ENCODE measurements around the gene RGS1.

The RGS1 gene

DNA sequence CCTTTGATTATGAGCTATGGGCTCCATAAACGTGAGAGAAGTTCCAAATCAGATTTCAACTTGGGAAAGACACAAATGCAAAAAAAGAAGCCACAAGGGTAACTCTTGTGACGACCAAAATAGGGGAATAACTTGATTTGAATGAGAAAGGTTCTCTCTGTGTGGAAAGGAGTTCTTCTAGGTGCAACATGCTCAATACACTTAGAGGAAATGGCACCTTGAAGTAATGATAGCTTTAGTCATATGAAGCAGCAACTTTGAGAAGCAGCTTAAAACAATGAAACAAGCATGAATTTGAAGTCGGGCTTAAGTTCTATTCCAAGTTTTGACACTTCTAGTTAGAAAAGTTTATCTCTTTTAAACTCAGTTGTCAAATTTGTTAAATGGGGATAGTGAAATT is 21.8 kb upstream of the RGS1 start:
- no peak for DNase-seq (ENCODE audit: low spot score)

DNA sequence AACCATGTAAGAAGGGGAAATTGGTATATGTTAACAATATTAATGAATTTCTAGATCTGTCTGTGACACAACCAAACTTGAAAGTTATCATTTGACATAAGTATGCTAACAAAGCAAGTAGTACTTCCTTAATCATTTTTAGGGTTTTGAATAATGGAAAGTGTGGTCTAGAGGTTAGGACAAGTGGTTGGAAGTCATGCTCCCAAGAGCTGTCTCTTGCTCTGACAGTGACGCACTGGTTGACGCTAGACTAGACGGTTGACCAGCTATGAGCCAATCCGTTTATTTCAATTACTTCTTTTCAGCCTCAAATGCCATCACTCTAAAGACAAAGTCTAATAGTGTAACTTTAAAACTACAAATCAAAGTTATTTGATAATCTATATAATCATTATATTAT is 20.7 kb upstream of the RGS1 start:
- no peak for DNase-seq (ENCODE audit: low spot score)

DNA sequence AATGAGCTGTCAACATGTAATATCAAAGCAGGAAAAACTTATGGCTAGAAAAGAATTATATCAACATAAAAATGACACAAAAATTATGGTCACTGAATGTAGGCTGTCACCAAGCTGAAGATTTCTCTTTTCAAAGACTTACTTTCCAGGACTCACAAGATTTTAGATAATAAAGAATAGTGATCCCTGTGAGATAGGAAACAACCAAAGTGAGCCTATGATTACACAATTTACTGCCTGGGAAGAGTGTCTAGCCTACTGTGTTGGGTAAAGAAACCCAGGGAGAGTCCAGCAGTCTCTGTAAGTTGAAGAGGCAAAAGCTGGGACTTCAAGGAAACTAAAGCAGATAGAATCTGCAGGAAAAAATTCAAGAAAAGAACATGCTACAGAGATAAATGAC is 20.2 kb upstream of the RGS1 start:
- DNase-seq (ENCODE audit: low spot score) = no peak

DNA sequence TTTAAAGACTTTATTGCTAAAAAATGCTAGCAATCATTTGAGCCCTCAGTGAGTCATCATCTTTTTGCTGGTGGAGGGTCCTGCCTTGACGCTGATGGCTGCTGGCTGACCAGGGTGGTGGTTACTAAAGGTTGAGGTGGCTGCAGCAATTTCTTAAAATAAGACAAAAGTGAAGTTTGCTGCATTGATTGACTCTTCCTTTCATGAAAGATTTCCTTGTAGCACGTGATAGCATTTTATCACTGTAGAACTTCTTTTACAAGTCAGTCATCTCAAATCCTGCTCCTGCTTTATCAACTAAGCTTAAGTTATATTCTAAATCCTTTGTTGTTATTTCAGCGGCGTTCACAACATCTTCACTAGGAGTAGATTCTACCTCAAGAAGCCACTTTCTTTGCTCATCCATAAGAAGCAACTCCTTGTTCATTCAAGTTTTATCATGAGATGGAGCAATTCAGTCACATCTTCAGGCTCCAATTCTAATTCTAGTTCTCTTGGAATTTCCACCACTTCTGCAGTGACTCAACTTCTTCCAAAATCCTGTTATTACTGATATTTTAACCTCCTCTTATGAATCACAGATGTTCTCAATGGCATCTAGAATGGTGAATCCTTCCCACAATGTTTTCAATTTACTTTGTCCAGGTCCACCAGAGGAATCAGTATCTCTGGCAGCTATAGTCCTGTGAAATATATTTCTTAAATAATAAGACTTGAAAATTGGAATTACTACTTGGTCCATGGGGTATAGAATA is 17.6 kb upstream of the RGS1 start:
- DNase-seq (ENCODE audit: low spot score) = no peak

DNA sequence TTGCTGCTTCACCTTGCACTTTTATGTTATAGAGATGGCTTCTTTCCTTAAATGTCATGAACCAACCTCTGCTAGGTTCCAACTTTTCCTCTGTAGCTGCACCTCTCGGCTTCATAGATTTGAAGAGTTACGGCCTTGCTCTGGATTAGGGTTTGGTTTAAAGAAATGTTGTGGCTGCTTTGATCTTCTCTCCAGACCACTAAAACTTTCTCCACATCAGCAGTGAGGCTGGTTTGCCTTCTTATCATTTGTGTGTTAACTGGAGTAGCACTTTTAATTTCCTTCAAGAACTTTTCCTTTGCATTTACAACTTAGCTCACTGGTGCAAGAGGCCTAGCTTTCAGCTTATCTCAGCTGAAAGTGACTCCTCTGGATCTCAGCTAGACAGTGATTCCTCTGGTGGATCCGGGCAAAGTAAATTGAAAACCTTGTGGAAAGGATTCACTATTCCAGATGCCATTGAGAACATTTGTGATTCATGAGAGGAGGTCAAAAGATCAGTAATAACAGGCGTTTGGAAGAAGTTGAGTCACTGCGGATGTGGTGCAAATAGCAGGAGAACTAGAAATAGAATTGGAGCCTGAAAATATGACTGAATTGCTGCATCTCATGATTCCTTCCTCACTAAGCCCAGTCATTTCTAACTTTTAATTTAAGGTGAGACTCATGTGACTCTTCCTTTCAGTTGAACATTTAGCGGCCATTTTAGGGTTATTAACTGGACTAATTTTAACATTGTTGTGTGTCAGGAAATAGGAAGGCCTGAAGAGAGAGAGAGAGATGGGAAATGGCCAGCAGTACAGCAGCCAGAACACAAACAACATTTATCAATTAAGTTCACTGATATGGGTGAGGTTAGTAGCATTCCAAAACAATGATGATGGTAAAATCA is 16.2 kb upstream of the RGS1 start:
- peak; percentile 83 for DNase-seq (ENCODE audit: low spot score)

DNA sequence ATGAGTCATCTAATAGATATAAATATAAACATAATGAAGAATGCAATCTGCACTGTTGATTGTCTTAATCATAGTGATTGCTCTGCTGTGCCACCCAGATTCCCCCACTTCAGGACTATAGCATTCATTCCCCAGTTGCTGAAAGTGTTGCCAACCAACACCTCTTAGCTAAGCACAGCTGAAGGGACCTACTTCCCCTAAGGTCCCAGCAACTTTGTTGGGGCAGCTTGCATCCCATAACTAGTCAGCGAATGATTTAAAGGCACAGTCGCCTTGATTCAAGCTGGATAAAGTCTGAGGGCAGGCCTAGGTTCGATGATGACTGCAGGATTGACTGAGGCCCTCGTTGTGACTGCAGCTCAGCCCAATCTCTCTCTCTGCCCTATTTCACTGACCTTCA is 14.3 kb upstream of the RGS1 start:
- no peak for DNase-seq (ENCODE audit: low spot score)

DNA sequence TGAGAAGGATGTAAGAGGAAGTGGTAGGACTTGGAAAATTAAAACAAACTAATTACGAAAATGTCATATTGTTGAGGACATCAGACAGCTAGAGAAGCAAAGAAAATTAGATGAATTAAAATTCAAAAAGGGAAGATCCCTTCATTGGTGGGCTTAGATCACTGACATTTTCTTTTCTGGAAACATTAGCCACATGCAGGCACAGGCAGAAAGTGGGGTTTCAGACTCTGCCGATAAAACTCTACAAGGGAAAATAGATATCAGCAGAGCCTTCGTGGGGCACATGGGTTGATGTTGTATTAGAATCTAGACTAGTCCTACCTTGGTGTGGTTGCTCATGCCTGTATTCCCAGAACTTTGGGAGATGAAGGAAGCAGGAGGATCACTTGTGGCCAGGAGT is 12.4 kb upstream of the RGS1 start:
- DNase-seq (ENCODE audit: low spot score) = no peak

DNA sequence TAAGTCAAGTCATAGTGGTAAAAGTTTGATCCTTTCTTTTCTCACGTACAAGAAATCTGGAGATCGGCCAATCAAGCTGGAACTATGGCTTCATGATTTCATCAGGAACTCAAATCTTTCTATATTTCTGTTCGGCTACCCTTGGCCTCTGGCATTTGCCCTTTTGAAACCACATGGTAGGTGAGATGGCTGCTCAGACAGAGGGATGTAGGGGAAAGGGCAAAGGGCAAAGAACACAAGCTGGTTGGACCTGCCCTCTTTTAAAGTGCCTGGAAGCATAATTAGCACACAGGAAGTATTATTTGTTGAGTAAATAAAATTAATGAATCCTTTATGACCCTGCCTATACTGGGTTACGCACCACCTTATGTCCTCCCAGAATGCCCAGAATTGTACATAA is 11.5 kb upstream of the RGS1 start:
- DNase-seq (ENCODE audit: low spot score) = no peak

DNA sequence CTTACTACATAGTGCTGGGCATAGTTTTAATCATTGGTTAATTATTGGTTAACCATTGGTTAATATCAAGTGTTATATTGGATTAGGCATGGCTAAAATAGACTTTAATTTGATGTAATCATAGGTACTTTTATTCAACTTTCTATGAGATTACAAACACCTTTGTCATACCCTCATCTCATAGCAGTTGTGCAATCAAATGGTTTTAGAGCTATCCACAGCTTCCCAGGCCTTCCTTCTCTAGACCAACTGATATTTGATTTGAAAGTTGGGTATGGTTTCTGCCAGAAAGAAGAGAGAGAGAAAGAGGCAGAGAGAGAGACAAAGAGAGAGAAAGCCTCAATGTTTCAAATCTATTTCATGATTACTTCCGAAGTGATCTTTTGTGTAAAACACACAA is 9.6 kb upstream of the RGS1 start:
- DNase-seq (ENCODE audit: low spot score) = no peak

DNA sequence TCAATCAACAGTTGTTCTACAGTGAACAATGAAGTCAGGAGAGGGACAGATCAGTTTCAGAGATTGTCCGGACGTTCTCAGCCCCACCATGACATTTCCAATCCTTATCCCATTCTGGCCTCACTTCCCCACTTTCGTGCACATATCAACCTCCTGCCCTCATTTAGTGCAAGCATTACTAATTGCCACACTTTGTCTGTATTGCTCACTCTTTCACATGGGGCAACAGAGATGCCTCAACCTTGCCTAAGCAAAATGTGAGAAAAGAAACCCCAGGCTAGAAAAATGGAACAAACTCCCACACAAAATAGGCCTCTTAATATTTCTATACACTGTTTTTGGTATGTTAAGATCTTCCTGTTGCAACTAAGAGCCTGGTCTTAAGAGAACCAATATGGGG is 8.9 kb upstream of the RGS1 start:
- no peak for DNase-seq (ENCODE audit: low spot score)

DNA sequence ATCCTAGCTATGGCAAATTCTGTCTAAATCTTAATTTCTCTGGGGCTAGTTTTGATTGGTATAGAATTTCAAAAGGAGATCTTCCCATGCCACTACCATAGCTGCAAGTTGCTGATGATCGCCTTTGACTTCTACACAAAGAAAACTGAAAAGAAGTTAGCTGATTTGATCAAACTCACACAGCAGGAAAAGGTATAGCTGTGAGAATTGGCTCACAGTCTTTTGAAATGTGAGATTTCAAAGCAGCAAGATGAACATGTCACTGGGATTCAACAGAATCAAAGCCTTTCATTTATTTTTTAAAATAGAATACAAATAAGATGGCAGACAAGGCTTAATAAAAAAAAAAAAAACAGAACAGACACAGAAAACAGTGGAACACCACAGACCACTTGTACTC is 7.5 kb upstream of the RGS1 start:
- no peak for DNase-seq (ENCODE audit: low spot score)

DNA sequence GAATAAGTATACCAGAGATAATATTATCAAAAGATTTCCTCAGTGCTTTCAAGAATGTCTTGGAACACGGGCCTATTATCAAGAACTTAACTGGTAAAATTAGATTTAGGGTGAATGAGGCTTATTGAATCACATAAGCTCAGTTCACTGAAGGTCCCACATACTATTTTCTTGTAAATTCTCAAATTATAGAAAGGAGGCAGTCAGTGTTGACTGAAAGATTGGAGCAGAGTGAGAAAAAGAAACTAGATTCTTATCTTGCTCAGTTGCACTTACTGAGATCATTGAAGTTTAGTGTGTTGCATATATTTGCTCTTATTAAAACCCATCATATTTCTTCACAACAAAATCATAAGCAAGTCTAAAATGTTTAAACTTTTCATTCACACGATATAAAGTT is 3.9 kb upstream of the RGS1 start:
- DNase-seq (ENCODE audit: low spot score) = no peak

DNA sequence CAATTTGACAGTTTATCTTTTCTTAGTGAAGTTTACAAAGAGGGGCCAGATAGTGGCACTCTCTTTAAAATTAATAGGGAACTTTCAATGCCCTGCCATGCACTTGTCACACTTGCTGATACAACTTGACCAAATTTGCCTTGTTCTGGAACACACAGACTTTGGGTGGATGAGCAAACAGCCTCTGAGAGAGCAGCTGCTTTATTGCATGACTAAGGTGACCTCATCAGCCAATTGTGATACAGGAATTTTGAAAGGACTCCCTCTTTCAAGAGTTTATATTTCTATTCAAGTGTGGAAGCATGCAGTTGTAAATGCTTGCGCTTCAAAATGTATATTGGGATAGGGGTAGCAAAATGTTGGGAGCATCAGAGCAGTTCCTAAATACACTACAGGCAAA is 2.1 kb upstream of the RGS1 start:
- no peak for DNase-seq (ENCODE audit: low spot score)

DNA sequence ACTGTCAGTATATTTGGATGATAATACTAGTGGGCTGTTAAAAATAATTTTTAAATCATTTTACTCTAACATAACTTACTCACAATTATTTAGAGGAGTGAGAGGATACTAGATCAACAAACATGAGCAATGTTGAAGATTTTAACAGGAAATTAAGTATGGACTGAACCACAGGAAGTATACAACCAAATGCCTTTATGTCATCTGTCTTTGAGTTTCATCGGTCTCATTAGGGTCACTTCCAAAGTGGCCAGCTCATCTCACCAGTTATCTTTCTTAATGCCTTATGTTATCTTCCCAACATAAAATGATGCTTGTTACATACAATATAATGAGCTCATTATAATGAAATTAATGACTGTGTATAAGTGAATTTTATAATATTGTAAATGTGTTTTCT is 1.5 kb upstream of the RGS1 start:
- no peak for DNase-seq (ENCODE audit: low spot score)

DNA sequence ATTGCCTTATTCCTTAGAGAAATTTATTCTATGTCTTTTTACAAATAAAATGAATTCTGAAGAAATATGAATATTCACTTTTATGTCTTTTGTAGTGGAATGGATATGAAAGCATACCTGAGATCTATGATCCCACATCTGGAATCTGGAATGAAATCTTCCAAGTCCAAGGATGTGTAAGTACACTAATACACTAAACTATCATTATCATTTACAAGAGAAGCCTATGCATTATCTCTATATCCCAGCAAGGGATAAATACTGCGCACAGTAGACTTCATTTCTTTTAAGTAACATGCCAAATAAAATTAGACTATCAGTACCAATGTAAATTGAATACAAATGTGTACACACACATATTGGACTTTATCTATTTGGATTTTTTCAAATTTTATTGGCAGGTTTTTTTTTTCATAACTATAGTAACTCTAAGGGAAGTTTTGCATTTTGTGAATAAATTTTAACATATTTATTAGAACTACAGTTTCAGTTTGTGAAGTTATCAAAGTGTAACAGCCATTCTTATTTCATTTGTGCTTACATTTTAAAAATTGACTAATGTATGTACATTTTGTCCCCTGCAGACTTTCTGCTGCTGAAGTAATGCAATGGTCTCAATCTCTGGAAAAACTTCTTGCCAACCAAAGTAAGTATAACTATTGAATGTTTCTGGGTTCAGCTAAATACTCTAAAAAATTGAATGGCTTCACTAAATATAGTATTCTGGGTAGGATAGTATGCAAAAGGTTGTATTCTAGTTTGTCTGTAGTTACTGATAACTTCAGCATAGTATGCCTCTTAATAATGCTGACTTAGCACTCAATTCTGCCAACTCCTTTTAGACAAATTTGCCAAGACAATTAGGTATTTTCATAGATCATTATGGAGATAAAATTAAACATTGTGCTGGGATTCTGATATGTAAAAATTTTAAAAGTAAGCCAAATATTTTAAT is 894 bp downstream of the RGS1 start:
- no peak for DNase-seq (ENCODE audit: low spot score)

DNA sequence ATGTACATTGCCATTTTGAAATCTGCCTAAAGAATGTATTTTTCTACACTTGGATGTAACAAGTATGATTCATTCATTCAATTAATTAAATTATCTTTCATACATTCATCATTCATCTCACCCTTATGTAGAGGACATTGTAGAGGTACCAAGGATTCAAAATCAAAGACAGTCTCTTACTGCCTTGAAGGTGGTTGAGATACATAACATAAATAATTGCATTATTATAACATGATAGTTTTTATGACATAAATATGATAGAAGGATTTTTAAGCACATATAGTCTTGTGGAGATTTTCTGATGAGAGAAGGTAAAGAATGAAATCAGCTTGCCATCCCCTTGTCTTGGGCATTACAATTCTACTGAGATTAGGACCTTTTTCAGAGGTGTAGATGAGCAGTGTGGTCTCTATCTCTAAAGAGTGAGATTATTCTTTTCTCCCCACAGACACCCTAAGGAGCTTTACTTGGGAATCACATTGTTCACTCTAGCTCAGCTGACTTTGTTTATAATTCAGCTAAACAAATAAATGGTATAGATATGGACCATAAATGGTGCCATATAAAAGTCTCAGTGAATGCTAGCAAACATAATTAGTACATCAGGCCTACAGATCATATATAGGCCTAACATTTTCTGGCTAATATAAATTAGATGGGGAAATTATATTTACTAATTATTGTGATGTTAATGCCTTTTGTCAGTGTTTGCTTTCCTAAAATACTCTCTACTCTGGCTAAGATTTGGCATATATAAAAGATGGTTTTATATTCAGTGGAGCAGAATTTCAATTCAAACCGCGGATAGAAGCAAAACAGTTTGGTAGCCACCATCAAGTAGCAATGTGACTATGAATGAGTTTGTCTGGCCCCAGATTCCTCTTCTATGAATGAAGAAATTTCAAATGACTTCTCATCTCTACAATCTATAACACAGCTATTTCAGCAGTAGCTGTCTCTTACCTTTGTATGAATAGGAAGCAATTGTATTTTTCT is 1.9 kb downstream of the RGS1 start:
- no peak for DNase-seq (ENCODE audit: low spot score)

DNA sequence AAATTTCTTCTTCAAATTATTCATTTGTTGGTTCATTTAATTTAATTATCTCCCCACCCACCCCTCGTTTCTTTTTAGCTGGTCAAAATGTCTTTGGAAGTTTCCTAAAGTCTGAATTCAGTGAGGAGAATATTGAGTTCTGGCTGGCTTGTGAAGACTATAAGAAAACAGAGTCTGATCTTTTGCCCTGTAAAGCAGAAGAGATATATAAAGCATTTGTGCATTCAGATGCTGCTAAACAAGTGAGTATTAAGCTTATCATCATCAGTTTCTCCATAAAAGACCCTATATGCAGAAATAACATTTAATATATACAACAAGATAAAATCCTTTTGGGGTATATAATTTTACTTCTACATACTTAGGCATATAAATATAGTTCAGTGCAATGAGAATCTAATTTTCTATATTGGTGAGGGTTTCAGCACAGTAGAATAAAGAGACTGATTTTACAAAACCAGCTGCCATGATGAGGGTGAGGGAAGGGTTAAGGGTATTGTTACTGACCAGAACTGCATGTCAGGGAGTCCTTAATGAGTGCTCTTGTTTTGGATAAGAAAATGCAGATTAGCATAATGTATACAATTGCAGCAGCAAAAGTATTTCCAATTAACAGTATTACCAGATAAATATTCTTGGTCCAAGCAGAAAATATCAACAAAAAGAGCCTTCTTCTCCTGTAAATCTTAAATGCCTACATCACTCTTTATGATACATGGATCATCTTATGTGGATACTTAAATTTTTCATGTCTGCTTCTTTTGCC is 2.8 kb downstream of the RGS1 start:
- DNase-seq (ENCODE audit: low spot score) = no peak

DNA sequence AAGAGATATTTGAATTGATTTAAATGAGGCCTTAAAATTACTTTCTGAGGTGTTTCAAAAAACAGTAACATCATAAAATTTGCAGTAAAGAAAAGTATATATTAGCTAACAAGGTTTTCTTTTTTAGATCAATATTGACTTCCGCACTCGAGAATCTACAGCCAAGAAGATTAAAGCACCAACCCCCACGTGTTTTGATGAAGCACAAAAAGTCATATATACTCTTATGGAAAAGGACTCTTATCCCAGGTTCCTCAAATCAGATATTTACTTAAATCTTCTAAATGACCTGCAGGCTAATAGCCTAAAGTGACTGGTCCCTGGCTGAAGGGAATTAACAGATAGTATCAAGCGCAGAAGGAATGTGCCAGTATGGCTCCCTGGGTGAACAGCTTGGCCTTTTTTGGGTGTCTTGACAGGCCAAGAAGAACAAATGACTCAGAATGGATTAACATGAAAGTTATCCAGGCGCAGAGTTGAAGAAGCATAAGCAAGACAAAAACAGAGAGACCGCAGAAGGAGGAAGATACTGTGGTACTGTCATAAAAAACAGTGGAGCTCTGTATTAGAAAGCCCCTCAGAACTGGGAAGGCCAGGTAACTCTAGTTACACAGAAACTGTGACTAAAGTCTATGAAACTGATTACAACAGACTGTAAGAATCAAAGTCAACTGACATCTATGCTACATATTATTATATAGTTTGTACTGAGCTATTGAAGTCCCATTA is 3.6 kb downstream of the RGS1 start:
- peak; percentile 42 for DNase-seq (ENCODE audit: low spot score)

DNA sequence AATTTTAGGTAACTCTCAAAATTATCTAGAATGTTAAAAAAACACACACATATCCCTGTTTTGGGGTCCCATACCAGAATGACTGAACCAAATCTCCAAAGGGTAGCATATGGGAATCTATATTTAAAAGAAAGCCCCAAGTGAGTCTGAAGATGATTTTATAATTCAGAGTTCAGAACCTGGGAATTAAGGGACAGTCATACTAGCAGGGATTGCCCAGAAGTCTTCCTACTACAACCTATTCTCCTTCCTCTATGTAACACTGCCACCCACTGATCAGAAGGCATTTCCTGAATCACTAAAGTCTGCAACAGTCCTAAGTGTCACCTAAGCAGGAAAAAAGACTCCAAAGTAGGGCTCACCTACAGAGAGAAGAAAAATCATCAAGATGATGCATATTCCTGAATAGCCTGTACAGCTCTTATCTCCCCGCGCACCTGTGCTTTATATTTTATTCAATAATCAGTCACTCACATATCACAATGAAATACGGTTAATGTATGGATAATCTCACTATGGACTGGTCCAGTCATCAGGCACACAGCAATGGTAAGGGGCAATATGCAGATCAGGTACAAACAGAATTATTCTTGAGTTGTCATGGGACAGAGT is 4.9 kb downstream of the RGS1 start:
- DNase-seq (ENCODE audit: low spot score) = peak; percentile 57

All from cerebellar cortex (tissue), 1 donor.